NB4 (cell line): Measurements from ENCODE around the gene AUTS2.

ENCODE experiments used
- POLR2A ChIP-seq: IDR thresholded peaks from 2 replicates; pipeline ENCODE4 v1.6.1; 2011; ENCODE audit warnings: mild to moderate bottlenecking; ENCODE audit not compliant: insufficient read length; ENCODE audit errors: extremely low read depth
- TF ChIP-seq, protein P1 (sequence below): IDR thresholded peaks from one replicate; pipeline ENCODE4 v1.5.1; 2012; ENCODE audit warnings: low read depth, low read length
- TF ChIP-seq, protein P2 (sequence below): IDR thresholded peaks from 2 replicates; pipeline ENCODE4 v1.6.1; 2011; ENCODE audit warnings: low read depth, low read length

DNA sequence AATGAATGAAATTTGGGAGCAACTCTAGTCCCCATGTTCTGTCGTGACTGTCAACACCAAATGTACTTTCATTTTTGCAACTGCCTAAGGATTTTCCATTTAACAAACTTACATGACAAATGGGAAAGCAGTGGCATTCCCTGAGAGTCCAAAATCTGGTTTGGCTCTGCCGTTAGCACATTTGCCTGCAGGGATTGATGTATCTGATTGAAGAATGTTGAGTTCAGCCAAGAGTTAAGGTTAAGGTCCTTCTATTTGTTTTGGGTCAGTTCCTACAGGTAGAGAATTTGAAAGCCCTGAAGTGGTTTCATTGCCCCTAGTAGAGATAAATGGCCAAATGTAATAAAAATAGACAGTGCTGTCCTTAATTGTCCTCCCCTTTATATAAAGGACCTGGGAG is 1127.2 kb downstream of the AUTS2 start:
- TF ChIP-seq, protein P1, sequence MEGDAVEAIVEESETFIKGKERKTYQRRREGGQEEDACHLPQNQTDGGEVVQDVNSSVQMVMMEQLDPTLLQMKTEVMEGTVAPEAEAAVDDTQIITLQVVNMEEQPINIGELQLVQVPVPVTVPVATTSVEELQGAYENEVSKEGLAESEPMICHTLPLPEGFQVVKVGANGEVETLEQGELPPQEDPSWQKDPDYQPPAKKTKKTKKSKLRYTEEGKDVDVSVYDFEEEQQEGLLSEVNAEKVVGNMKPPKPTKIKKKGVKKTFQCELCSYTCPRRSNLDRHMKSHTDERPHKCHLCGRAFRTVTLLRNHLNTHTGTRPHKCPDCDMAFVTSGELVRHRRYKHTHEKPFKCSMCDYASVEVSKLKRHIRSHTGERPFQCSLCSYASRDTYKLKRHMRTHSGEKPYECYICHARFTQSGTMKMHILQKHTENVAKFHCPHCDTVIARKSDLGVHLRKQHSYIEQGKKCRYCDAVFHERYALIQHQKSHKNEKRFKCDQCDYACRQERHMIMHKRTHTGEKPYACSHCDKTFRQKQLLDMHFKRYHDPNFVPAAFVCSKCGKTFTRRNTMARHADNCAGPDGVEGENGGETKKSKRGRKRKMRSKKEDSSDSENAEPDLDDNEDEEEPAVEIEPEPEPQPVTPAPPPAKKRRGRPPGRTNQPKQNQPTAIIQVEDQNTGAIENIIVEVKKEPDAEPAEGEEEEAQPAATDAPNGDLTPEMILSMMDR, result no peak
- TF ChIP-seq POLR2A, result no peak
- TF ChIP-seq, protein P2, sequence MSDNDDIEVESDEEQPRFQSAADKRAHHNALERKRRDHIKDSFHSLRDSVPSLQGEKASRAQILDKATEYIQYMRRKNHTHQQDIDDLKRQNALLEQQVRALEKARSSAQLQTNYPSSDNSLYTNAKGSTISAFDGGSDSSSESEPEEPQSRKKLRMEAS, result no peak
